ENCODE results near the gene ZNF697.
A peak's percentile ranks its signal among the peaks of the same experiment; 100 is the strongest.
"Not testable (repeated sequence)": the region's sequence is repeated elsewhere in the genome, so short reads cannot be mapped to it uniquely, and the experiment has no call there.

ZNF697 gene

GRCh38 chr1:119647734-119648619, at the start of gene ZNF697:
ZNF697 (minus strand) TSS chr1:119648266; CDS start chr1:119626100, 22,166 bp downstream.
- Histone ChIP-seq H3K27ac (peak within 1 kb of the TSS; percentile 36 to 95 (median 86)), H3K4me3 (peak within 1 kb of the TSS; percentile 70 to 83 (median 78))

- no peak overlapping the region for H3K27ac ChIP-seq
- H3K4me3 ChIP-seq = no peak overlapping the region
Measured at GRCh38 chr1:119697598-119697997, 49.5 kb upstream of the ZNF697 start.

DNA sequence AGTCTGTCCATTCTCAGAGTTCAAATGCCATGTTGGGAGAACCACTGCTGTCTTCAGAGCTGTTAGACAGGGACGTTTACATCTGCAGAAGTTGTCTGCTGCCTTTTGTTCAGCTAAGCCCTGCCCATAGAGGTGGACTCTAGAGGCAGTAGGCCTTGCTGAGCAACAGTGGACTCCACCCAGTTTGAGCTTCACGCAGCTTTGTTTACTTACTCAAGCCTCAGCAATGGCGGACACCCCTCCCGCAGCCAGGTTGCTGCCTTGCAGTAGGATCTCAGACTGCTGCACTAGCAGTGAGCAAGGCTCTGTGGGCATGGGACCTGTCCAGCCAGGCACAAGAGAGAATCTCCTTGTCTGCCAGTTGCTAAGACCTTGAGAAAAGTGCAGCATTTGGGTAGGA, 48.8 kb upstream of the ZNF697 start:
- H3K4me3 ChIP-seq, H3K27ac ChIP-seq: not testable (repeated sequence)

DNA sequence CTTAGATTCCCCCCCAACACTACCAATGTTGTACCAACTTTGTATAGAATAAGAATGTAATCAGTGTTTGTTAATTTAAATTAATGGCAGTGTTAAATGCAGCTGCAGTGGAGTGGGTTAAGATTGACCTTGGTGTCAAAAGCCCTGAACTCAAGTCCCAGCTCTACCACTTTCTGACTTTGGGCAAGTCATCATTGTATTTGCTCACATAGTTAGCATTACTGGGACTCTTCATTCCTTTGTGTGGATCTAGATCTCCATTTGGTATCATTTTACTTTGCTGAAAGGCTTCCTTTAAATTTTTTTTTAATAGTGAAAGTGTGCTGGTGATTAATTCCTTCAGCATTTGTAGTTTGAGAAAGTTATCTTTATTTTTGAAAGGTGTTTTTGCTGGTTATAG, 41.4 kb upstream of the ZNF697 start:
- no peak overlapping the region for H3K4me3 ChIP-seq
- no peak overlapping the region for H3K27ac ChIP-seq

GRCh38 chr1:119688810-119689209, 40.7 kb upstream of the ZNF697 start:
- H3K4me3 ChIP-seq = no peak overlapping the region
- H3K27ac ChIP-seq = peak overlapping the region in 2 of 21 experiments; percentile 1 to 2

DNA sequence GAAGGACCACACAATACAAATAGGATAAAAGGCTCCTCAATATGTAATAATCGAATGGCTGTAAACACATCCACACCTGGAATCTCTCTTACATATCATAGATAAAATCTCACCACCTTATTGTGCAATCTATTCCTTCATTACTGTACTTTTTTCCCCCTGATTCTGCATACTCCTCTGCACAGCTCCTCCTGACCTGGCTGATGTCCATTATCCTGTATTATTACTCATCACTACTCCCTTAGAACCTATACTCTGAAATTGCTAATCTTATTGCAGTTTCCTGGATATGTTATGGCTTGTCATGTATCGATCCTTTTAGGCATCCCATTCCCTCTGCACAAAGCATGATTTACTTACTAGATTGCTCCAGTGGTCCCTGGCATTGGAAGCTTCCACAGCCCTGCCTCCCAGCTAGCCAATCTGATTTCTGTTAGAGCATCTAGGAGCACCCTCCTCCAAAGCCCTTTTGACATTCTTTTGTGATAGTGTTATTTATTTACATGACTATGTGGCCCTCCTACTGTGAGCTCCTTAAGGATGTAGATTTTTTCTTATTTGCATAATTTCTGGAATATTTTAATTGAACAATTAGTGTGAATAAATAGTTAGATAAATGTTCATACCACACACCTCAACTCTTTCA, 39.5 kb upstream of the ZNF697 start:
- H3K27ac ChIP-seq = peak overlapping the region in 10 of 21 experiments; percentile 10 to 70 (median 44)
- no peak overlapping the region for H3K4me3 ChIP-seq

- H3K27ac ChIP-seq = peak overlapping the region in 12 of 21 experiments; percentile 10 to 70 (median 44)
- no peak overlapping the region for H3K4me3 ChIP-seq
Measured at GRCh38 chr1:119686661-119687060, 38.6 kb upstream of the ZNF697 start.

- Histone ChIP-seq H3K4me3 (no peak overlapping the region), H3K27ac (no peak overlapping the region)
Measured at GRCh38 chr1:119683893-119684292, 35.8 kb upstream of the ZNF697 start.

DNA sequence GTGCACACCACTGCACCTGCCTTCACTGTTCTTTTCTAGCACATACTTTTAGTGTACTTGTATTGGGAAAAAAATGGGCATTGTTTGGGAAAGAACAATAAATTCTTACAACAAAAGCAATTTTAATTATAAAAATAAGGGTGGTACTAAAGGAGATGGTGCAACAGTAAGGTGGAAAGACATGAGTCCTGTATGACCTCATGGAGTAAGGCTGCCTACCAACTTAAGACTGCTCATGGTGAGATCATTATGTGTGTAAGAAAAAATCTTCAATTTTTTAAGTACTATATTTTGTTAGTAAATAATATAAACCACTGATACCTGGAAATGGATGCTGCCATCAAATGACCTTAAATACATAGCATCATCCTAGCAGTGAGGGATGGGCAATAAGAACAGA, 34.1 kb upstream of the ZNF697 start:
- H3K27ac ChIP-seq = no peak overlapping the region
- no peak overlapping the region for H3K4me3 ChIP-seq

DNA sequence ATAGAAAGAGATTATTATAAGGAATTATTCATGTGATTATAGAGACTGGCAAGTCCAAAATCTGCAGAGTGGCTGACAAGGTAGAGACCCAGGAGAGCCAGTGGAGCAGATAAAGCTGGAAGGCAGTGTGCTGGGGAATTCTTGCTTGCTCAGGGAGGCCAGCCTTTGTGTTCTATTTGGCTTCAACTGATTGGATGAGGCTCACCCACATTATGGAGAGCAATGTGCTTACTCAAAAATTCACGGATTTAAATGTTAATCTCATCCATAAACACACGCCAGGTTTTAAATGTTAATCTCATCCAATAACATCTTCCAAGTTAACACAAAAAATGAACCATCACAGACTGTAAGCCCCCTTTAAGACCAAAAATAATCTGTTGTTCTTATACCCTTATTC, 33.5 kb upstream of the ZNF697 start:
- no peak overlapping the region for H3K4me3 ChIP-seq
- no peak overlapping the region for H3K27ac ChIP-seq

DNA sequence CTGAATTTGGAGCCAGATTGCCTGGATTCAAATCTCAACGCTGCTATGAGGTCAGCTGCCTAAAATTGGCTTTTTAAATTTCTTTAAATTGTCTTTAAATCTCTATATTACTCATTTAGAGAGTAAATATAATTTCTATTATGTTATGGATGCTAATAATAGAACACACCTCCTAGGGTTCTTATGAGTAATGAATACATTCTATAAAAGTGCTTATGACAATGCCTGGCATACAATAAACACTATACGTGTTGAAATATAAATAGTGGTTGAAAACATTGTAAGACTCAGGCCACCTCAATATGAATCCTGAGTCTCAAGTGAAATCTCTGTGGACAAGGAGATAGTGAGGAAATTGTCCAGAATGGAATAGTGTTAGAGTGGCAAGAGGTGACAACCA, 32.7 kb upstream of the ZNF697 start:
- Histone ChIP-seq H3K4me3 (no peak overlapping the region), H3K27ac (no peak overlapping the region)

DNA sequence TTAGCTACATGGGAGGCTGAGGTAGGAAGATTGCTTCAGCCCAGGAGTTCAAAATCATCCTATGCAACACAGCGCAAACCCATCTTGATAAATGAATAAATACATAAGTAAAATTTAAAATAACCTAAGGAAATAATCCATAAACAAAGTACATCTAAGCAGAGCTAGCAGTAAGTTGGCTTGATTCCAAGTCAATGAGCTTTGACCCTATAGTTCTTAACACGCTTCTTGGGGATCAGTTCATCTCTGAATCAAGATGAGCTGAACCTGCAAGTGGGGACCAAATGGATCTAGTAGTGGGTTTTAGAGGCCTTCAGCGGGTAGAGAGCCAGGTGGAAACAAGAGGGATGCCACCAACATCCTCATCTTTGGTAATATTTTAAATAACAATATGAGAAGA, 32.1 kb upstream of the ZNF697 start:
- Histone ChIP-seq H3K27ac (no peak overlapping the region), H3K4me3 (no peak overlapping the region)

DNA sequence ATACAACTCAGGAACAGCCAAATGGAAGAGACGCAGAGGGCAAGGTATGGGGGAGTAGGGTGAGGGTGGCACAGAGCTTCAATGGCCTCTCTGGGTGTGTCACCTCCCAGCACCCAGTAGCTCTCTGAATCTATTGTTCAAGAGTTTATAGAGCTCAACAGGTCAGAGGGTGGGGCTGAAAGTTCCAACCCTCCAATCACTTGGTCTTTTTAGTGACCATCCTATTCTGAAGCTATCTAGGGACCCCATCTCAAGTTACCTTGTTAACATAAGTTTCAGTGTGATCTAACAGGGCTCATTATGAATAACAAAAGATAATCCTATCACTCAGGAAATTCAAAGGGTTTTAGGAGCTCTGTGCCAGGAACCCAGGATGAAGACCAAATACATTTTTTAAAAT, 31.2 kb upstream of the ZNF697 start:
- H3K27ac ChIP-seq = no peak overlapping the region
- no peak overlapping the region for H3K4me3 ChIP-seq

DNA sequence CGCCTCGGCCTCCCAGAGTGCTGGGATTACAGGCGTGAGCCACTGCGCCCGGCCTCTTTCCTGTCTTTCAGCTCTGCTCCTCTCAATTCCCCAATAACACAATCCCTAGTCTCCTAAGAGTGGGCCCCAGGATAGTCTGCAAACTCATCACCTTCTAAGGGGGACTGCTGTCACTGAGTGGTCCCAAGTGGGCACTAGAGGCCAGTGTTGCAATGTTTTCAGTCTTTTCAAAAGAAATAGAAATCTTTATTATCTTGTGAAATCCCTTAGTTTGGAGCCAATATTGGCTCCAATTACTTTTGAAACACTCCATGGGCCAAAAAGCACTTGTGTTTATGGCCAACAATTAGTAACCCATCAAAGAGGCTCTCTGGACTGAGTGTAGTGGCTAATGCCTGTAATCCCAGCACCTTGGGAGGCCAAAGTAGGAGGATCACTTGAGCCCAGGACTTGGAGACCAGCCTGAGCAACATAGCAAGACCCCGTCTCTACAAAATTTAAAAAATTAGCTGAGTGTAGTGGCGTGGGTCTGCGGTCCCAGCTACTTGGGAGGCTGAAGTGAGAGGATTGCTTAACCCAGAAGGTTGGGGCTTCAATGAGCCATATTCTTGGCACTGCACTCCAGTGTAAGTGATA, 28.6 kb upstream of the ZNF697 start:
- no peak overlapping the region for H3K4me3 ChIP-seq

DNA sequence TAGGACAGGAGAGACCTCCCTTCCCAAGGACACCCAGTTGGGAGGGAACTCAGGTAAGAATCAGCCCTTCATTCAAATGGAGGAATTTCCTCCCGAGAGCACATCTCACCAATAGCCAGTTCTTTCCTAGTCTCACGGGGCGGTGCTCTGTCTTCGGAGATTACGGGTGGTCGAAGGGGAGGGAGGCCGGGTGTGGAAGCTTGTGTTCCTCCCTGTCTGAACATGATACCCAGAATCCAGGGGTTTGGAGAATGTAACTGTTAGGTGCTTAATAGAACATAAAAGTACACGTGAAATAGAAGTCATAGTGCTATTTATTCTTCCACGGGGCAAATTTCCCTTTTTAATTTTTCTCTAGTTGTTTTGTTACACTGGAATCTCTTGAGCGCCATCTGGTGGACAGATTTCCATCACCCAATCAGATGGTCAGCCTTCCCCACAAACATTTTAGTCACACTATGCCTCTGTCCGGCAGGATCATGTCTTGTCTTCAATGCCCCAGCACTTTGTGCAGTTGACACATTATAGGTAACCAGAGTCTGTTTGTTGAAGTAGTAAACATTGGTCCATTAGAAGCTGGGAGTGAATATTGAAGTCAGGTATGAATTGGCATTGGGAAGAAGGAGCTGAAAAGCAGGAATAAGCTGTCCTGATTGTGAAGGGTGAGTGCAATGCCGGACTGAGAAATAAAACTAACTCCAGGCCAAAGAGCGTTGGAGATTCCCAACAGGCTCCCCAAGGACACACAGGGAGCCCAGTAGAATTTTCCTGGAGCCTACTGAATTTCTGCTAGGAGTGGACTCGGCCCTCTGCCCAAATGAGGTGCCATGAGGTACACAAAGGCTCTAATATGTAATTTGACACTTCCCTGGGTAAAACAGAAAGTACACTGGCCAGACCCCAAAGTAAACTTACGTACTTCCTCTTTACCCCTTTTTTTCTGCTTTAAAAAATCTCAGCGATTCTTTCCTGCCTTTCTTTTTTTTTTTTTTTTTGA, 27.6 kb upstream of the ZNF697 start:
- peak overlapping the region in 5 of 7 experiments; percentile 9 to 33 (median 17) for H3K4me3 ChIP-seq

More for the DNA sequence above, 28.6 kb upstream of the ZNF697 start:
- H3K27ac ChIP-seq = no peak overlapping the region

GRCh38 chr1:119674835-119675289, 26.8 kb upstream of the ZNF697 start:
- peak overlapping the region in 10 of 21 experiments; percentile 3 to 76 (median 60) for H3K27ac ChIP-seq
- peak overlapping the region in 3 of 7 experiments; percentile 9 to 33 (median 17) for H3K4me3 ChIP-seq

More for the DNA sequence above, 27.6 kb upstream of the ZNF697 start:
- H3K27ac ChIP-seq = peak overlapping the region in 12 of 21 experiments; percentile 3 to 76 (median 56)

DNA sequence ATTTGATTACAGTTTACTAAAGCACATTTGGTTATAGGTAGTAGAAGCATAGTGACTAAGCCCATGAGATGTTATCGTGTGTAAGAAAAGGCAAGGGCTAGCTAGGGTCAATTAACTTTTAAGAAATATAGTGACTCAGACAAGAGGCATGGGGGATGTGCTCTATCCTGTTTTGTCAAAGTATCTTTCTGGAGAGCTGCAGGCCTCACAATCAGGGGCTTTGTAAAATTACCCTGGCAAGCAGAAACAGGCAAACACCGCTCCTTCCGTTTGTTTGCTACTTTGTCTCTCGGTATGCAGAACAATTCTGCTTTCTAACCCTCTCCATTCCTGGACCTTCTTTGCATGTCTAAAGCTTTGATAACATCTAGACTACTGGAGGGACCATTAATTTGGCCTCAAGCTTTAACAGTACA, 26.1 kb upstream of the ZNF697 start:
- H3K27ac ChIP-seq = peak overlapping the region in 12 of 21 experiments; percentile 8 to 79 (median 40)
- no peak overlapping the region for H3K4me3 ChIP-seq

DNA sequence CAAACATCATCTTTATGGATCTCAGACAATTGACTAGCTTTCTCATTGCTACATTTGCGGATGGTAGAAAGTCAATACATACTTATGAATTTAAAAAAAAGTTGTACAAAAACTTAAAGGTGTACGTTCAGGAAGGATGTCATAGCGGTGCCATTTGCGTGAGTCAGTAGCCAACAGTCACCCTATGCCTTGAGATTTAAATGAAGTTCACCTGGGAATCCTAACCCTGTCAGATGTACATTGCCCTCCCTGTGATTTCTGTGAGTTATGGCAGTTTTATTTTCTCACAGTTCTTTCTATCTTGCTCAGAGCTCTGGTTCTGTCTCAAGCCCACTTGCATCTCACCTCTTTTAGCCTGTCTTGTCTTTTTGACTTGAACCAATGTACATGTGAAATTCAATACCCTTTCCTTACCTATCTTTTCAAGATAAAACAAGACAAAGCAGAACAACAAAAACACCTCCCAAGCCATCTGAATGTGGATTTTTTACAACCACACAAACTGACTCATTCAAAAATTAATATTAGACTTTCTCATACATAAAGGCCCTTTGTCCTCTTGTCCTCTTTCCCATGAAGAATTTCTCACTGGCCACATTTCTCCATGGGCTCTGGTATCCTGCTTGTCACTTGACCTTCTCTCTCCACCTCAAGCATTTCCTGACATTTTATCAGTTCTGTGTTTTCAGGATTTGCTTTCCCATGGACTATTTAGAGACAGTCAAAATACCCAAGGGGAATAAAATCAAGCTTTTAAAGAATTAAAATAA, 25.3 kb upstream of the ZNF697 start:
- no peak overlapping the region for H3K4me3 ChIP-seq
- H3K27ac ChIP-seq = peak overlapping the region in 6 of 21 experiments; percentile 16 to 52 (median 40)
